ENCODE data around the gene RBM46.
A peak's percentile ranks its signal among the peaks of the same experiment; 100 is the strongest.

- TF ChIP-seq CTCF (IDR thresholded peaks at IDR 0.05) (peak; percentile 46 to 86 (median 60)), POLR2A (IDR thresholded peaks at IDR 0.05) (no peak)
Measured at GRCh38 chr4:154807042-154807630, 26.1 kb downstream of the RBM46 start.

Measured in adrenal gland (tissue), 5 donors.